ENCODE data around the gene MGAT5. TPM values are rescaled to one million over a fixed set of nuclear protein-coding genes. Genes with fewer than 3 reads are reported as not detected.

Gene MGAT5
- total and polyA plus RNA-seq, 4 donors: 3.6 to 53.7 (median 31.3) TPM

- 78 to 99% methylated on average over 3 of the region's 3 CpGs for WGBS, 2 donors
- no peak overlapping the region for H3K27ac ChIP-seq (ENCODE audit: low read depth in 1 of 2, low read length in 1 of 2)
These were observed 77.2 kb downstream of the MGAT5 start for GRCh38 chr2:134331081-134331480.

GRCh38 chr2:134333646-134334189 lies 79.8 kb downstream of the MGAT5 start:
- ATAC-seq (ENCODE audit: insufficient read depth, low FRiP score): no peak
- DNase-seq: peak in 2 of 3 donors; percentile 52 to 68
- Histone ChIP-seq H3K4me3 (no peak overlapping the region), H3K27me3 (ENCODE audit: control insufficient read depth in 3 of 3, insufficient read depth in 3 of 3, low read length in 2 of 3) (no peaks in the 10 kb centered on the region), H3K9me3 (ENCODE audit: control insufficient read depth in 4 of 4, insufficient read depth in 3 of 4, low read length in 3 of 4) (no peaks in the 10 kb centered on the region), H3K4me1 (ENCODE audit: control insufficient read depth in 5 of 5, insufficient read depth in 5 of 5, low read length in 5 of 5) (peaks cover 0 to 23% (median 0%) of the 10 kb centered on the region in 5 donors), H3K27ac (ENCODE audit: low read depth in 1 of 2, low read length in 1 of 2) (no peak overlapping the region), H3K9ac (ENCODE audit: insufficient read depth in 1 of 2, low read length in 2 of 2) (no peak overlapping the region), H3K36me3 (ENCODE audit: control insufficient read depth in 4 of 4, insufficient read depth in 4 of 4, low read length in 4 of 4) (peaks cover 0 to 2% (median 0%) of the 10 kb centered on the region in 4 donors)
- 87 to 88% methylated on average over 3 of the region's 3 CpGs for WGBS, 2 donors
- TF ChIP-seq CTCF (IDR thresholded peaks at IDR 0.05; ENCODE audit: control extremely low read depth, extremely low read depth): no peak

More at GRCh38 chr2:134331081-134331480, 77.2 kb downstream of the MGAT5 start:
- ATAC-seq (ENCODE audit: insufficient read depth, low FRiP score): no peak
- H3K9me3 ChIP-seq (ENCODE audit: control insufficient read depth in 4 of 4, insufficient read depth in 3 of 4, low read length in 3 of 4): no peaks in the 10 kb centered on the region
- H3K4me1 ChIP-seq (ENCODE audit: control insufficient read depth in 5 of 5, insufficient read depth in 5 of 5, low read length in 5 of 5): peaks cover 0 to 24% (median 0%) of the 10 kb centered on the region in 5 donors
- no peaks in the 10 kb centered on the region for H3K36me3 ChIP-seq (ENCODE audit: control insufficient read depth in 4 of 4, insufficient read depth in 4 of 4, low read length in 4 of 4)
- H3K4me3 ChIP-seq: no peak overlapping the region
- DNase-seq: no peak
- TF ChIP-seq CTCF (IDR thresholded peaks at IDR 0.05; ENCODE audit: control extremely low read depth, extremely low read depth): no peak
- H3K27me3 ChIP-seq (ENCODE audit: control insufficient read depth in 3 of 3, insufficient read depth in 3 of 3, low read length in 2 of 3): no peaks in the 10 kb centered on the region
- H3K9ac ChIP-seq (ENCODE audit: insufficient read depth in 1 of 2, low read length in 2 of 2): no peak overlapping the region

- Histone ChIP-seq H3K9ac (ENCODE audit: insufficient read depth in 1 of 2, low read length in 2 of 2) (no peak overlapping the region), H3K27me3 (ENCODE audit: control insufficient read depth in 3 of 3, insufficient read depth in 3 of 3, low read length in 2 of 3) (no peaks in the 10 kb centered on the region), H3K4me3 (no peak overlapping the region), H3K36me3 (ENCODE audit: control insufficient read depth in 4 of 4, insufficient read depth in 4 of 4, low read length in 4 of 4) (peaks cover 0 to 2% (median 0%) of the 10 kb centered on the region in 4 donors), H3K27ac (ENCODE audit: low read depth in 1 of 2, low read length in 1 of 2) (no peak overlapping the region), H3K9me3 (ENCODE audit: control insufficient read depth in 4 of 4, insufficient read depth in 3 of 4, low read length in 3 of 4) (no peaks in the 10 kb centered on the region), H3K4me1 (ENCODE audit: control insufficient read depth in 5 of 5, insufficient read depth in 5 of 5, low read length in 5 of 5) (peaks cover 0 to 18% (median 0%) of the 10 kb centered on the region in 5 donors)
- TF ChIP-seq CTCF (IDR thresholded peaks at IDR 0.05; ENCODE audit: control extremely low read depth, extremely low read depth): no peak
- DNase-seq (no peak), ATAC-seq (ENCODE audit: insufficient read depth, low FRiP score) (no peak)
- 61 to 63% methylated on average over 3 of the region's 3 CpGs for WGBS, 2 donors
These were observed 80.9 kb downstream of the MGAT5 start for GRCh38 chr2:134334542-134335353.
